Measurements from ENCODE around the gene FXYD6. TPM values are rescaled to one million over a fixed set of nuclear protein-coding genes. Genes with fewer than 3 reads are reported as not detected.

The FXYD6 gene
- total RNA-seq, 3 donors from 2014 or later = 10.2 to 246 (median 15.9) TPM

GRCh38 chr11:117843666-117844484 is 32.6 kb downstream of the FXYD6 start:
- intact Hi-C loops (cut with DNase I, micrococcal nuclease) = loop anchor here (2.0 to 10.0 kb wide), 4 partner anchors 71 to 211 kb away; no protein-coding TSS in a partner anchor
- DNase-seq (peak; percentile 75 to 95 (median 87)), ATAC-seq (peak; percentile 86)
- Histone ChIP-seq H3K4me1 (ENCODE audit: low read depth) (no peaks in the 10 kb centered on the region), H3K4me3 (no peak overlapping the region), H3K36me3 (ENCODE audit: low read depth) (no peaks in the 10 kb centered on the region), H3K9me3 (no peaks in the 10 kb centered on the region)
- TF ChIP-seq CTCF (IDR thresholded peaks at IDR 0.05) = peak; percentile 99

- H3K9me3 ChIP-seq = no peaks in the 10 kb centered on the region
- no peak overlapping the region for H3K4me3 ChIP-seq
- peak; percentile 27 for ATAC-seq
- no peak for TF ChIP-seq CTCF (IDR thresholded peaks at IDR 0.05)
- H3K36me3 ChIP-seq (ENCODE audit: low read depth) = no peaks in the 10 kb centered on the region
- no peaks in the 10 kb centered on the region for H3K4me1 ChIP-seq (ENCODE audit: low read depth)
- intact Hi-C loops (cut with DNase I, micrococcal nuclease) = loop anchor here (2.0 to 10.0 kb wide), 4 partner anchors 72 to 212 kb away; no protein-coding TSS in a partner anchor
- DNase-seq = no peak
Measured at GRCh38 chr11:117842131-117842941, 34.1 kb downstream of the FXYD6 start.

GRCh38 chr11:117841551-117842031 is 34.9 kb downstream of the FXYD6 start:
- H3K4me1 ChIP-seq (ENCODE audit: low read depth) = no peaks in the 10 kb centered on the region
- DNase-seq (no peak), ATAC-seq (no peak)
- no peaks in the 10 kb centered on the region for H3K36me3 ChIP-seq (ENCODE audit: low read depth)
- TF ChIP-seq CTCF (IDR thresholded peaks at IDR 0.05) = no peak
- intact Hi-C loops (cut with DNase I, micrococcal nuclease) = loop anchor here (2.0 to 10.0 kb wide), 4 partner anchors 73 to 213 kb away; no protein-coding TSS in a partner anchor
- H3K9me3 ChIP-seq = no peaks in the 10 kb centered on the region
- no peak overlapping the region for H3K4me3 ChIP-seq

GRCh38 chr11:117840881-117841550 is 35.4 kb downstream of the FXYD6 start:
- ATAC-seq = no peak
- DNase-seq = no peak
- no peak for TF ChIP-seq CTCF (IDR thresholded peaks at IDR 0.05)

More at GRCh38 chr11:117840881-117841550, 35.4 kb downstream of the FXYD6 start:
- no peaks in the 10 kb centered on the region for H3K36me3 ChIP-seq (ENCODE audit: low read depth)
- H3K4me1 ChIP-seq (ENCODE audit: low read depth) = no peaks in the 10 kb centered on the region
- H3K4me3 ChIP-seq = no peak overlapping the region
- intact Hi-C loops (cut with DNase I, micrococcal nuclease) = loop anchor here (5.0 to 10.0 kb wide), 3 partner anchors 74 to 214 kb away; no protein-coding TSS in a partner anchor
- H3K9me3 ChIP-seq = no peaks in the 10 kb centered on the region

All from mucosa of descending colon (tissue), 3 donors.